PFSK-1 (cell line): ENCODE results near the gene JMJD7.

ENCODE experiments used
- POLR2AphosphoS5 ChIP-seq: IDR thresholded peaks from 2 replicates; pipeline ENCODE4 v1.6.1; 2012; ENCODE audit warnings: low read depth, mild to moderate bottlenecking, control low read depth, low read length, moderate library complexity
- TAF1 ChIP-seq: IDR thresholded peaks from 2 replicates; pipeline ENCODE4 v1.6.1; 2012; ENCODE audit warnings: low read length, control low read depth, borderline replicate concordance; ENCODE audit not compliant: insufficient read depth

DNA sequence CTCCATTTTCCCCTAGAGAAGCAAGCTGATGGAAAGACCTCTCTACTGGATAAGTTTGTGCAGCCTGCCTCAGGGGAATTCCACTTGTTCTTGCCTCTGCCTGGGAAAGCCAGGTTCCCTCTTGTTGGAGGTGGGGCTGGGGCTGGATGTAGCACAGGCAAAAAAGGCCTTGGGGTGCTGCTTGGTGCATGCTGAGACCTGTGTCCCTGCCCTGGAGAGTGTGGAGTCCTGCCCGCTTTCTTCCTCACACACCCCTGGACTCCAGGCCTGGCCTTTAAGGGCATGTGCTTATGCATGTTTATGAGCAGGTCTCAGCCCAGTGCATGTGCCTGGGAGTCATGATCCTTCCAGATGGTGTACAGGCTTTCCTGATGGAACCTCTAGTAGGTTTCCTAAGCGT is 23.5 kb upstream of the JMJD7 start:
- TF ChIP-seq POLR2AphosphoS5 (no peak), TAF1 (no peak)
